Neutrophil (primary cell): ENCODE measurements around the gene DLG5.

Source experiments
- H3K27ac ChIP-seq: fragments of 200-600 bp; sonication (generic); 2 replicates; pipeline ENCODE4 v1.5.1; 2016; ENCODE audit warnings: mild to moderate bottlenecking, moderate library complexity
- H3K27me3 ChIP-seq: fragments of 200-600 bp; sonication (generic); 2 replicates; pipeline ENCODE4 v1.6.0; 2016; ENCODE audit warnings: mild to moderate bottlenecking
- H3K36me3 ChIP-seq: fragments of 200-600 bp; sonication (generic); 2 replicates; pipeline ENCODE4 v1.5.1; 2017
- H3K4me1 ChIP-seq, 2 experiments: fragments of 200-600 bp in 1 of 2; sonication (generic) in 1 of 2; 1 replicate in 1 of 2; 2 replicates in 1 of 2; pipeline versions ENCODE4 v1.5.1 to v1.6.1; 2013 to 2016; ENCODE audit warnings: low read depth in 1 of 2, low read length in 1 of 2, mild to moderate bottlenecking in 1 of 2, moderate library complexity in 1 of 2; ENCODE audit not compliant: control insufficient read depth in 1 of 2, insufficient read depth in 1 of 2
- H3K4me3 ChIP-seq, 2 experiments: fragments of 200-600 bp in 1 of 2; sonication (generic) in 1 of 2; 1 replicate in 1 of 2; 2 replicates in 1 of 2; pipeline ENCODE4 v1.5.1; 2013 to 2016; ENCODE audit warnings: low read depth in 1 of 2, low read length in 1 of 2, mild to moderate bottlenecking in 1 of 2, moderate library complexity in 1 of 2
- H3K9me3 ChIP-seq: fragments of 200-600 bp; sonication (generic); 2 replicates; pipeline ENCODE4 v1.5.1; 2016
- TF ChIP-seq, protein P1 (sequence below): fragments of 200-600 bp; sonication (generic); IDR thresholded peaks from 2 replicates; pipeline ENCODE4 v1.5.1; 2016; ENCODE audit warnings: antibody characterized with exemption

Gene DLG5

GRCh38 chr10:77784856-77785255, 141.7 kb downstream of the DLG5 start:
- H3K27ac ChIP-seq, result no peak overlapping the region
- no peaks in the 10 kb centered on the region for H3K27me3 ChIP-seq
- no peaks in the 10 kb centered on the region for H3K36me3 ChIP-seq
- TF ChIP-seq, protein P1, sequence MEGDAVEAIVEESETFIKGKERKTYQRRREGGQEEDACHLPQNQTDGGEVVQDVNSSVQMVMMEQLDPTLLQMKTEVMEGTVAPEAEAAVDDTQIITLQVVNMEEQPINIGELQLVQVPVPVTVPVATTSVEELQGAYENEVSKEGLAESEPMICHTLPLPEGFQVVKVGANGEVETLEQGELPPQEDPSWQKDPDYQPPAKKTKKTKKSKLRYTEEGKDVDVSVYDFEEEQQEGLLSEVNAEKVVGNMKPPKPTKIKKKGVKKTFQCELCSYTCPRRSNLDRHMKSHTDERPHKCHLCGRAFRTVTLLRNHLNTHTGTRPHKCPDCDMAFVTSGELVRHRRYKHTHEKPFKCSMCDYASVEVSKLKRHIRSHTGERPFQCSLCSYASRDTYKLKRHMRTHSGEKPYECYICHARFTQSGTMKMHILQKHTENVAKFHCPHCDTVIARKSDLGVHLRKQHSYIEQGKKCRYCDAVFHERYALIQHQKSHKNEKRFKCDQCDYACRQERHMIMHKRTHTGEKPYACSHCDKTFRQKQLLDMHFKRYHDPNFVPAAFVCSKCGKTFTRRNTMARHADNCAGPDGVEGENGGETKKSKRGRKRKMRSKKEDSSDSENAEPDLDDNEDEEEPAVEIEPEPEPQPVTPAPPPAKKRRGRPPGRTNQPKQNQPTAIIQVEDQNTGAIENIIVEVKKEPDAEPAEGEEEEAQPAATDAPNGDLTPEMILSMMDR, result no peak
- no peak overlapping the region for H3K4me3 ChIP-seq
- H3K9me3 ChIP-seq, result no peaks in the 10 kb centered on the region
- no peaks in the 10 kb centered on the region for H3K4me1 ChIP-seq

DNA sequence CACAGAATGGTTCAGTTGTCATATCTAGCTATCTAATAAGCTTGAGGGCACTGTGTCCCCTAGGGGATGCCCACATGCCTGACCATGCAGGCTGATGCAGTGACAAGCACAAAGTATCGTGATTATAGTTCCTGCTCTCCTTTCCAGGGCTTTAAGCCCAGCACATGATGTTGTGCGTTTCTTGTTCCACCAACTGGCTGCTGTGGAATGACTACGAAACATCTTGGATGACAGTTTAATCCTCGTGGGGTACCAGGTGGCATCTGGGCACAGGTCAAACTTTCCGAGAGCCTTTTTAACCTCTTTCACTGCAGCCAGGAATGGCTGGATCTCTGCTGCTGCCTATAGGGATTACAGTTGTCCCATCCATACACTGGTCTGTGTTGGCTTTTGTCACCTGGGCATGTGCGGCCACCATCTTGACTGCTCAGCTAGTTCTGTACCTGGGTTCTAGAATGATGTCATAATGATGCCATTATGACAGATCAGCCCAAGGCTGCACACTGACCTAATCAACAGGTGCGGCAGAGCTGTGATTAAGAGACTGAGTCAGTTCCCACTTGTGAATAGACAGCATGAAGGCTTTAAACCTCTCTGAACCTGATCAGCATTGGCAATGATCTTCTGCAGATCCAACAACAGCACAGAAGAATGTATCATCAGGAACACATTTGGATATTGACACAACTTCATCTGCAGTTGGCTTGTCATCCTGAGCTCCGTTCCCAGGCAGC, 144.1 kb downstream of the DLG5 start:
- H3K4me3 ChIP-seq, result no peak overlapping the region
- H3K36me3 ChIP-seq, result no peaks in the 10 kb centered on the region
- TF ChIP-seq, protein P1, result no peak
- no peaks in the 10 kb centered on the region for H3K4me1 ChIP-seq
- H3K9me3 ChIP-seq, result no peaks in the 10 kb centered on the region
- no peaks in the 10 kb centered on the region for H3K27me3 ChIP-seq
- H3K27ac ChIP-seq, result no peak overlapping the region

DNA sequence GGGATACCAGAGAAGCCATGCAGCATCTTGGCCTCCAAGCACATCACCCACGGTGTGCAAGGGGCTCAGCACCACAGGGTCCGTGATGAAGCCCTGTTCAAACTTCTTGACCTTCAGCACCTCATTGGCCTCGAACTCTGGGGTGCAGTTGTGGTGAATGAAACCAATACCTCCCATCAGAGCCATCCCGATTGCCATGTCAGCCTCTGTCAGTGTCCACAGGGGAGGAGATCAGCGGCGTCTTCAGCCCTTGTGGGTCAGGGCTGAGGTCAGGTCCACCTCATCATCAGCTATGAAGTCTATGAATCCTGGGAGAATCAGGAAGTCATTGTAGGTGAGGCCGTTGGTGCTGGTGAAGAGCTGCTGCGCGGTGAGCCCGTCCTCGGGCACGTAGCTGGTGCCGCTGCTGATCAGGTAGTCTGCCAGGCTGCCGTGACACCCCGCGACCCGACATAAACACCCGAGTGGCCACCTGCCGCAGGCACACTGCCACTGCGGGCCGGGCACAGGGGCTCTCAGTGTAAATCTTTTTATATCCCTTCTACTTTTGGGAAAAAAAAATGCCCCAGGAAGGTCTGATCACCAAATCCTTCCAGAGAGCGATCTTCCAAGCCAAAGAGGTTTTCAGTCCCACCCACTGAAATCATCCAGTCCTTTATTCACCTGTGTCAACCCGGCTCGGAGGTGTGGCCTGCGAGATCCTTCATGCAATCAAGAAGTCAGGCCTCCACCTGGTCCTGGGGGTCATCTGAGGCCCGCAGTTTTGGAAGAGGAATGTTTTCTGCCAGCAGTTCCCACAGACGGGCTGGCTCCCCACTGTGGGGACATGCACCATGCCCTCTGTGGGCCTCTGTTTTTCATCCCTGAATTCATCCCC, 144.9 kb downstream of the DLG5 start:
- no peaks in the 10 kb centered on the region for H3K27me3 ChIP-seq
- no peaks in the 10 kb centered on the region for H3K36me3 ChIP-seq
- H3K4me1 ChIP-seq, result no peaks in the 10 kb centered on the region
- TF ChIP-seq, protein P1, result no peak
- H3K9me3 ChIP-seq, result no peaks in the 10 kb centered on the region
- no peak overlapping the region for H3K4me3 ChIP-seq
- no peak overlapping the region for H3K27ac ChIP-seq

DNA sequence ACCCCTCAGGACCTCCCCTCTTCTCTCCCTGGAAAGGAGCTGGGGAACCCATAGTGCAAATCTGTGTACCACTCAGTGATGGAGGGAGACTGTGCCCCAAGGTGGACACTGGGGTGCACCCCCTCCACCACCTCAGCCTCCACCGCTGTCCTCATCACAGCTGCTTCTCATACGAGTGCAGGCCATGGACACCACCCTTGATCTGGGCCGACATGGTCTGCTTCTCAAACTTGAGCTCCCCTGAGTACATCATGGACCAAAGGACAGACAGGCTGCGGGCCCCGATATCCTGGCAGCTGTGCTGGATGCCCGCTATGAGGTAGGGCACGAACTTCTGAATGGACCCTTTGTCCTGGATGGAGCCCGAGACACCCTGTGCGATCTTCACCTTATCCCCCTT, 146.4 kb downstream of the DLG5 start:
- peaks cover 6% of the 10 kb centered on the region for H3K9me3 ChIP-seq
- H3K36me3 ChIP-seq, result no peaks in the 10 kb centered on the region
- H3K4me3 ChIP-seq, result no peak overlapping the region
- no peak overlapping the region for H3K27ac ChIP-seq
- H3K27me3 ChIP-seq, result no peaks in the 10 kb centered on the region
- no peaks in the 10 kb centered on the region for H3K4me1 ChIP-seq
- TF ChIP-seq, protein P1, result no peak

GRCh38 chr10:77776487-77776886, 150.1 kb downstream of the DLG5 start:
- H3K4me3 ChIP-seq, result no peak overlapping the region
- TF ChIP-seq, protein P1, result no peak
- no peak overlapping the region for H3K27ac ChIP-seq
- H3K36me3 ChIP-seq, result no peaks in the 10 kb centered on the region
- H3K9me3 ChIP-seq, result peaks cover 6% of the 10 kb centered on the region
- H3K27me3 ChIP-seq, result no peaks in the 10 kb centered on the region
- no peaks in the 10 kb centered on the region for H3K4me1 ChIP-seq
